SK-N-MC (cell line): Measurements from ENCODE around the gene FIBP.
A peak's percentile ranks its signal among the peaks of the same experiment; 100 is the strongest.

ENCODE experiments used
- DNase-seq: peaks from one replicate; pipeline ENCODE4 v3.0.0-alpha.2; 2011; ENCODE audit warnings: low read depth, low spot score
- H3K27ac ChIP-seq: fragments of 200-600 bp; sonication (generic); 2 replicates; pipeline ENCODE4 v1.5.1; 2016; ENCODE audit warnings: mixed run types
- H3K36me3 ChIP-seq: fragments of 200-600 bp; sonication (generic); 2 replicates; pipeline ENCODE4 v1.6.1; 2017; ENCODE audit warnings: antibody characterized with exemption, low read length, mixed read lengths; ENCODE audit not compliant: insufficient read depth
- H3K4me3 ChIP-seq: fragments of 200-600 bp; sonication (generic); 2 replicates; pipeline ENCODE4 v1.5.1; 2016
- H3K9ac ChIP-seq: fragments of 200-600 bp; sonication (generic); 2 replicates; pipeline ENCODE4 v1.8.0; 2017; ENCODE audit warnings: mixed run types, mixed read lengths; ENCODE audit not compliant: insufficient read length
- H3K9me3 ChIP-seq: fragments of 200-600 bp; sonication (generic); 2 replicates; pipeline ENCODE4 v1.6.1; 2017; ENCODE audit warnings: low read depth, mild to moderate bottlenecking, antibody characterized with exemption, low read length, moderate library complexity, mixed read lengths
- EZH2 ChIP-seq: fragments of 200-600 bp; sonication (generic); IDR thresholded peaks from one replicate; pipeline ENCODE4 v1.6.1; 2017; ENCODE audit warnings: antibody characterized with exemption
- FOXP2 ChIP-seq: optimal IDR thresholded peaks from 2 replicates; pipeline ENCODE3; 2011; ENCODE audit warnings: mild to moderate bottlenecking, moderate library complexity; ENCODE audit not compliant: insufficient read depth; ENCODE audit errors: extremely low read length, control extremely low read depth
- POLR2AphosphoS5 ChIP-seq: IDR thresholded peaks from 2 replicates; pipeline ENCODE4 v1.6.1; 2012; ENCODE audit warnings: mild to moderate bottlenecking, low read depth, low read length, borderline replicate concordance

The FIBP gene

GRCh38 chr11:65855927-65856363, 32.3 kb downstream of the FIBP start:
- Histone ChIP-seq H3K27ac (no peak overlapping the region), H3K9me3 (no peaks in the 10 kb centered on the region), H3K4me3 (peak overlapping the region; percentile 87), H3K36me3 (peaks cover 37% of the 10 kb centered on the region), H3K9ac (peak overlapping the region; percentile 77)
- DNase-seq = no peak
- TF ChIP-seq EZH2 (no peak), POLR2AphosphoS5 (no peak), FOXP2 (no peak)

GRCh38 chr11:65854852-65855837, 33.1 kb downstream of the FIBP start:
- DNase-seq = no peak
- H3K9ac ChIP-seq = no peak overlapping the region
- H3K27ac ChIP-seq = no peak overlapping the region
- peaks cover 37% of the 10 kb centered on the region for H3K36me3 ChIP-seq
- H3K9me3 ChIP-seq = no peaks in the 10 kb centered on the region
- TF ChIP-seq FOXP2 (no peak), POLR2AphosphoS5 (no peak), EZH2 (no peak)
- H3K4me3 ChIP-seq = no peak overlapping the region

DNA sequence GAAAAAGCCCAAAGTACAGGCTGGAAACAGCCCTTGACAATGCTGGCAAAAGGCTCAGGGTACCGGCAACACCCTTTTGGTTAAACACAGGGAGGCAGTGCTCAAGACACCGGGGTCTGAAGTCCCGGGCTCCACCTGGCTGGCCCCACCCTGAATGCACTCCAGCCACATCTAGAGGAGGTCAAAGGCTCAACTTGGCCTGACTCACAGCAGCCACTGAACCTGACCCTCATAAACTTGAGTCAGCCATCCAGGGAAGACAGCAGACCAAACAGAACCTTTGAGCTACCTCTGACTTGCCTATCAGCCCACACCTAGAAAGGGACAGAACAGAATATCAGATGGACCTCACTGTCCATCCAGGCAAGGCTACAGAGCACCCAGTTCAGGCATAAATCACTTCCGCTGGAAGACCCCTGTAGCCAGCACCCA, 34.1 kb downstream of the FIBP start:
- H3K9me3 ChIP-seq = no peaks in the 10 kb centered on the region
- DNase-seq = no peak
- H3K9ac ChIP-seq = no peak overlapping the region
- H3K36me3 ChIP-seq = peaks cover 37% of the 10 kb centered on the region
- TF ChIP-seq EZH2 (no peak), FOXP2 (no peak), POLR2AphosphoS5 (no peak)
- H3K4me3 ChIP-seq = no peak overlapping the region
- H3K27ac ChIP-seq = no peak overlapping the region

DNA sequence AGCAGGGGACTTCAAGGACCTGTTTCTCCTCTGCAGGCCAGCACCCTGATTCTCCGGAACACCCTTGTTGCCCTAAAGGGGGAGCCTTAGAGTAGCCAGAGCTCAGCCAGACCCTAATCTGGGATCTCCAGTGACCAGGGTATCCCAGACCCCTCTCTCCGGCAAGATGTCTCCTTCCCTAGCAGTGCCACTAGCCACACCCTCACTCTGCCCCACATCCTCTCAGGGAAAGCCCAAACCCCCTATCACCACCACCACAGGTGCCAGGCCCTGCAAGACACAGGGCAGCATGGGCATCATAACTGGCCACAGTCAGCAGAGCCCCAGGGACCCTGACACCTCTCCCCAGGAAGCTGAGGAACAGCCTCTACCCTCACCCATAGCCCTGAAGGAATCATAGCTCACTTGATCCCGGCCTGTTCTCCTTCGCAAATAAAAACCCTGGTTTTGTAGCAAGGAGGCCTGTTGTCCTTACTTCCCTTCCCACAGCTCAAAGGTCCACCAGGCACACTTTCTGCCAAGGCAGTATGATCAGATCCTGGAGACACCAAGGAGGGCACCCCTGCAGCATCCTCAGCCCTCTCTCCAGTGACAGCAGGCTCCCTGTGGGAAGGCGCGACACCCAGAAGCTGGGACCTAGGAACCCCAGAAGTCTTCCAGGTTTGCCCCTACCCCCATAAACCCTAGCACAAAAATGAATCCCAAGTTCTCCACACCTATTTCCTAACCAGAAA, 34.9 kb downstream of the FIBP start:
- Histone ChIP-seq H3K4me3 (no peak overlapping the region), H3K9me3 (no peaks in the 10 kb centered on the region), H3K9ac (no peak overlapping the region), H3K27ac (no peak overlapping the region), H3K36me3 (peaks cover 37% of the 10 kb centered on the region)
- TF ChIP-seq EZH2 (no peak), FOXP2 (no peak), POLR2AphosphoS5 (no peak)
- DNase-seq = no peak

- no peak overlapping the region for H3K27ac ChIP-seq
- no peaks in the 10 kb centered on the region for H3K9me3 ChIP-seq
- TF ChIP-seq POLR2AphosphoS5 (peak; percentile 48), EZH2 (no peak), FOXP2 (no peak)
- DNase-seq = no peak
- peaks cover 37% of the 10 kb centered on the region for H3K36me3 ChIP-seq
- no peak overlapping the region for H3K9ac ChIP-seq
- H3K4me3 ChIP-seq = no peak overlapping the region
Measured at GRCh38 chr11:65852508-65853245, 35.6 kb downstream of the FIBP start.

DNA sequence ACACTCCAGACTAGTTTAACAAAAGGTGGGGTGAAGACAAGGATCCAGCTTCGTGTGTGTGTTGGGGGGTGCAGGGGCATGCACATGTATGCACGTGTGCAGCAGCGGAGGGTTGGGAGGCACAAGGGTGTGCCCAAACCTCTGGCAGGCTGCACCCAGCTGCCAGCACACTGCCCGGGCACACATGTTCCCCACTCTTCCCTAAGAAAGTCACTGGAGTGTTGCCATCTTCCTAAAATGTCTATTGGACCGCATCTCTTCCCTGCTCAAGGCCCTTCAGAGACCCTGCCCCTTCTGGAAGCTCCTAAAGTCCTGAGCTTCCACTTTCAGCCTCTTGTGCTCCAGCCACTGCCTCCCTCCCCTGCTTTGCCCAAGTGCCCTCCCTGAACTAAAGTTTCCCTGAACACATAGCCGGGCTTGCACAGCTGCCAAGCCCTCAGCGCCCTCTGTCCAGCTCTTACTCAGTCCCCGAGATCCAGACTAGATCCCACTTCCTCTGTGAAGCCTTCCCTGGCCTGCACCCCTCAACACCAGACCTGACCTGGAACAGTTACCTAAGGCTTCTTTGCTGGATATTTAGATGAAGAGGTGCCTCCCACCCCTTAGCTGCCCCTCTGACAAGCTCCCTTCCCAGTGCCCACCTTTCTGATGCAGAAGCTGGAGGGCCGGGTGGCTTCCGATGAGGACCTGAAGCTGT, 36.3 kb downstream of the FIBP start:
- Histone ChIP-seq H3K9me3 (no peaks in the 10 kb centered on the region), H3K36me3 (peaks cover 37% of the 10 kb centered on the region), H3K9ac (no peak overlapping the region), H3K4me3 (no peak overlapping the region), H3K27ac (0 out of 2 replicates have a peak overlapping the region, but pooled peaks have one; percentile 11)
- no peak for DNase-seq
- no peak for TF ChIP-seq EZH2
- no peak for TF ChIP-seq FOXP2
- TF ChIP-seq POLR2AphosphoS5 = no peak; the same call in 1 of the 2 replicates

DNA sequence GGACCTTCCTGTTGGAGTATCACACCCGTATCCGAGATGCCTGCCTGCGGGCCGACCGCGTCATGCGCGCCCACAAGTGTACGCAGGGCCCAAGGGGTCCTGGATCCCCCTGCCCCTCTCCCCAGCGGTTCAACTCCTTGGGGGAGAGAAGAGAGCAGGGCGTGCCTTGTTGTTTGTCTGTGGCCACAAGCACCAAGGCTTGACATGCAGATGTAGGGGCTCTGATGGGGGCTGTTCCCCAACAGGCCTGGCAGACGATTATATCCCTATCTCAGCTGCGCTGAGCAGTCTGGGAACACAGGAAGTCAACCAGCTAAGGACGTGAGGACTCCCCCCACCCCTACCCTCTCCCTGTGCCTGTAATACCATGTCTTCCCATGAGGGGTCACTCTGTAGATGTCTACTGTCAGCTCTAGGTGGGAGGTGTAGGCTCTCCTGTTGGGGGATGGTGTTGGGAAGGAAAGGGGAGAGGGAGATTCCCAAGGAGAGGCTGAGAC, 37.1 kb downstream of the FIBP start:
- H3K9ac ChIP-seq = no peak overlapping the region
- TF ChIP-seq POLR2AphosphoS5 (peak; percentile 28; the same call in 1 of the 2 replicates), FOXP2 (no peak)
- no peak overlapping the region for H3K4me3 ChIP-seq
- H3K27ac ChIP-seq = no peak overlapping the region
- H3K9me3 ChIP-seq = no peaks in the 10 kb centered on the region
- H3K36me3 ChIP-seq = peaks cover 31% of the 10 kb centered on the region
- DNase-seq = no peak
